ENCODE data around the gene THUMPD3. TPM values are rescaled to one million over a fixed set of nuclear protein-coding genes. Genes with fewer than 3 reads are reported as not detected.

Gene THUMPD3
- total and polyA plus RNA-seq, 2 of the 4 experiments (the other 2 are of a cell fraction) = 28.2 to 43.9 TPM

- no peak overlapping the region for H2AK5ac ChIP-seq (ENCODE audit: low read depth, low read length)
- no peak overlapping the region for H2BK120ac ChIP-seq (ENCODE audit: low read depth, low read length)
- POLR2A ChIA-PET (ENCODE audit: unreplicated experiment) = no interaction called here
- no peak overlapping the region for H2BK15ac ChIP-seq (ENCODE audit: low read depth, low read length)
- no peak overlapping the region for H3K14ac ChIP-seq (replicated peaks; ENCODE audit: low read depth, low read length)
- no peak for TF ChIP-seq USF2 (IDR thresholded peaks at IDR 0.05; ENCODE audit: low read depth, low read length)
- no peak for TF ChIP-seq RCOR1 (IDR thresholded peaks at IDR 0.05; ENCODE audit: insufficient replicate concordance, low read length)
- no peak for TF ChIP-seq NFE2L2 (IDR thresholded peaks at IDR 0.05; ENCODE audit: low read depth, low read length)
- no peak for TF ChIP-seq MXI1 (IDR thresholded peaks at IDR 0.05; ENCODE audit: borderline replicate concordance, low read depth, low read length)
- TF ChIP-seq FOS (IDR thresholded peaks at IDR 0.05; ENCODE audit: low read depth, low read length) = no peak
- TF ChIP-seq BHLHE40 (IDR thresholded peaks at IDR 0.05; ENCODE audit: low read depth, low read length) = no peak
- TF ChIP-seq CEBPB (IDR thresholded peaks at IDR 0.05; ENCODE audit: low read depth, low read length) = no peak
- TF ChIP-seq POLR2A (IDR thresholded peaks at IDR 0.05; ENCODE audit: low read depth, low read length) = no peak
- TF ChIP-seq, protein P1, sequence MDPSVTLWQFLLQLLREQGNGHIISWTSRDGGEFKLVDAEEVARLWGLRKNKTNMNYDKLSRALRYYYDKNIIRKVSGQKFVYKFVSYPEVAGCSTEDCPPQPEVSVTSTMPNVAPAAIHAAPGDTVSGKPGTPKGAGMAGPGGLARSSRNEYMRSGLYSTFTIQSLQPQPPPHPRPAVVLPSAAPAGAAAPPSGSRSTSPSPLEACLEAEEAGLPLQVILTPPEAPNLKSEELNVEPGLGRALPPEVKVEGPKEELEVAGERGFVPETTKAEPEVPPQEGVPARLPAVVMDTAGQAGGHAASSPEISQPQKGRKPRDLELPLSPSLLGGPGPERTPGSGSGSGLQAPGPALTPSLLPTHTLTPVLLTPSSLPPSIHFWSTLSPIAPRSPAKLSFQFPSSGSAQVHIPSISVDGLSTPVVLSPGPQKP (IDR thresholded peaks at IDR 0.05; ENCODE audit: borderline replicate concordance, low read depth, low read length) = no peak
- TF ChIP-seq, protein P2, sequence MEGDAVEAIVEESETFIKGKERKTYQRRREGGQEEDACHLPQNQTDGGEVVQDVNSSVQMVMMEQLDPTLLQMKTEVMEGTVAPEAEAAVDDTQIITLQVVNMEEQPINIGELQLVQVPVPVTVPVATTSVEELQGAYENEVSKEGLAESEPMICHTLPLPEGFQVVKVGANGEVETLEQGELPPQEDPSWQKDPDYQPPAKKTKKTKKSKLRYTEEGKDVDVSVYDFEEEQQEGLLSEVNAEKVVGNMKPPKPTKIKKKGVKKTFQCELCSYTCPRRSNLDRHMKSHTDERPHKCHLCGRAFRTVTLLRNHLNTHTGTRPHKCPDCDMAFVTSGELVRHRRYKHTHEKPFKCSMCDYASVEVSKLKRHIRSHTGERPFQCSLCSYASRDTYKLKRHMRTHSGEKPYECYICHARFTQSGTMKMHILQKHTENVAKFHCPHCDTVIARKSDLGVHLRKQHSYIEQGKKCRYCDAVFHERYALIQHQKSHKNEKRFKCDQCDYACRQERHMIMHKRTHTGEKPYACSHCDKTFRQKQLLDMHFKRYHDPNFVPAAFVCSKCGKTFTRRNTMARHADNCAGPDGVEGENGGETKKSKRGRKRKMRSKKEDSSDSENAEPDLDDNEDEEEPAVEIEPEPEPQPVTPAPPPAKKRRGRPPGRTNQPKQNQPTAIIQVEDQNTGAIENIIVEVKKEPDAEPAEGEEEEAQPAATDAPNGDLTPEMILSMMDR (conservative IDR thresholded peaks at IDR 0.05; ENCODE audit: low read depth, low read length) = no peak
- no peak for TF ChIP-seq CHD1 (IDR thresholded peaks at IDR 0.05; ENCODE audit: low read depth, low read length)
- TF ChIP-seq SMC3 (IDR thresholded peaks at IDR 0.05; ENCODE audit: low read depth, low read length) = no peak
- TF ChIP-seq MAZ (IDR thresholded peaks at IDR 0.05; ENCODE audit: borderline replicate concordance, low read depth, low read length) = no peak
- no peak for TF ChIP-seq RFX5 (IDR thresholded peaks at IDR 0.05; ENCODE audit: low read depth, low read length)
- no peak for TF ChIP-seq MAFK (IDR thresholded peaks at IDR 0.05; ENCODE audit: low read depth, low read length)
- no peak for TF ChIP-seq RAD21 (IDR thresholded peaks at IDR 0.05; ENCODE audit: low read length)
- dilution Hi-C loops (cut with HindIII; ENCODE audit: low sequenced_read_pairs, unreplicated experiment) = no loop called here
- CTCF ChIA-PET = interaction anchor here (0.6 to 1.1 kb wide), 2 partner anchors 32 to 856 kb away, joined by 3 to 4 read pairs; no protein-coding TSS in a partner anchor
- H4K5ac ChIP-seq (ENCODE audit: low read depth, low read length) = no peak overlapping the region
- 0 out of 4 replicates have a peak overlapping the region, but pooled peaks of 1 of the 2 experiments have one; percentile 3 for H4K8ac ChIP-seq (ENCODE audit: low read depth in 2 of 2, low read length in 2 of 2)
- peaks cover 29 to 59% of the 10 kb centered on the region in 2 experiments for H3K79me1 ChIP-seq (ENCODE audit: low read depth in 1 of 2, low read length in 2 of 2)
- DNase-seq = peak; percentile 70
- H3K4me1 ChIP-seq (ENCODE audit: control insufficient read depth, insufficient read depth, low read length) = no peaks in the 10 kb centered on the region; the same call in 1 of the 2 replicates
- no peak overlapping the region for H2AK9ac ChIP-seq (replicated peaks; ENCODE audit: low read depth, low read length, poor library complexity)
- H2BK5ac ChIP-seq (ENCODE audit: low read depth, low read length, poor library complexity, severe bottlenecking) = peak overlapping the region; percentile 64
- no peak overlapping the region for H3K4me2 ChIP-seq (ENCODE audit: low read depth, low read length)
- whole genome bisulfite sequencing, 2 experiments (ENCODE audit: extremely low coverage in 2 of 2, insufficient read length in 1 of 2) = no CpG with 5 or more reads among the region's 3 CpGs
- H2BK20ac ChIP-seq (ENCODE audit: low read depth, low read length) = no peak overlapping the region
- in situ Hi-C loops (cut with MboI; ENCODE audit: low sequenced_read_pairs) = loop anchor here (5.0 kb wide), 2 partner anchors 37 to 63 kb away; no protein-coding TSS in a partner anchor
- H3K4me3 ChIP-seq (ENCODE audit: insufficient read depth, low read depth, low read length) = no peak overlapping the region
- peak; percentile 81 for ATAC-seq (ENCODE audit: low read depth)
- no peak overlapping the region for H4K91ac ChIP-seq (ENCODE audit: insufficient read depth, low read depth, low read length)
- peaks cover 9% of the 10 kb centered on the region for H3K9me1 ChIP-seq (ENCODE audit: insufficient read depth, low read length)
- no peak overlapping the region for H3K23ac ChIP-seq (ENCODE audit: low read depth, low read length)
- peaks cover 50% of the 10 kb centered on the region; the same call in 1 of the 2 replicates for H4K20me1 ChIP-seq (ENCODE audit: insufficient read depth, low read length)
- H3K27ac ChIP-seq (ENCODE audit: insufficient read depth, low read length) = no peak overlapping the region
- no peak overlapping the region for H3K18ac ChIP-seq (ENCODE audit: low read depth, low read length)
- BruUV-seq (replicated peaks) = no TSS peak
- H3K56ac ChIP-seq (ENCODE audit: extremely low read depth, insufficient read depth, low read length) = no peak overlapping the region
- H3K9me3 ChIP-seq (ENCODE audit: control insufficient read depth, insufficient read depth, low read length) = no peaks in the 10 kb centered on the region
- intact Hi-C loops (cut with micrococcal nuclease) = loop anchor here (5.0 kb wide), 1 partner anchor 38 kb away; the partner anchor contains the start of gene SETD5
- H3K4ac ChIP-seq (ENCODE audit: low read depth, low read length) = no peak overlapping the region
- H3K9ac ChIP-seq (ENCODE audit: low read depth, low read length) = no peak overlapping the region
- H2AFZ ChIP-seq (replicated peaks; ENCODE audit: low read length, poor library complexity) = no peak overlapping the region
- H3K36me3 ChIP-seq (ENCODE audit: control insufficient read depth, insufficient read depth, low read length) = peaks cover 56% of the 10 kb centered on the region
- H3K27me3 ChIP-seq (ENCODE audit: control insufficient read depth, insufficient read depth, low read length) = no peaks in the 10 kb centered on the region
These were observed 72.5 kb downstream of the THUMPD3 start for GRCh38 chr3:9435316-9435715.

Data from IMR-90 (cell line).